Measurements from ENCODE around the gene GNL1. TPM values are rescaled to one million over a fixed set of nuclear protein-coding genes. Genes with fewer than 3 reads are reported as not detected.
A peak's percentile ranks its signal among the peaks of the same experiment; 100 is the strongest.

The GNL1 gene
- total and polyA plus RNA-seq, 10 of the 15 experiments (the other 5 are each of a cell fraction or from before 2014, with no cell fraction given): 0.18 to 64.5 (median 45.5) TPM

DNA sequence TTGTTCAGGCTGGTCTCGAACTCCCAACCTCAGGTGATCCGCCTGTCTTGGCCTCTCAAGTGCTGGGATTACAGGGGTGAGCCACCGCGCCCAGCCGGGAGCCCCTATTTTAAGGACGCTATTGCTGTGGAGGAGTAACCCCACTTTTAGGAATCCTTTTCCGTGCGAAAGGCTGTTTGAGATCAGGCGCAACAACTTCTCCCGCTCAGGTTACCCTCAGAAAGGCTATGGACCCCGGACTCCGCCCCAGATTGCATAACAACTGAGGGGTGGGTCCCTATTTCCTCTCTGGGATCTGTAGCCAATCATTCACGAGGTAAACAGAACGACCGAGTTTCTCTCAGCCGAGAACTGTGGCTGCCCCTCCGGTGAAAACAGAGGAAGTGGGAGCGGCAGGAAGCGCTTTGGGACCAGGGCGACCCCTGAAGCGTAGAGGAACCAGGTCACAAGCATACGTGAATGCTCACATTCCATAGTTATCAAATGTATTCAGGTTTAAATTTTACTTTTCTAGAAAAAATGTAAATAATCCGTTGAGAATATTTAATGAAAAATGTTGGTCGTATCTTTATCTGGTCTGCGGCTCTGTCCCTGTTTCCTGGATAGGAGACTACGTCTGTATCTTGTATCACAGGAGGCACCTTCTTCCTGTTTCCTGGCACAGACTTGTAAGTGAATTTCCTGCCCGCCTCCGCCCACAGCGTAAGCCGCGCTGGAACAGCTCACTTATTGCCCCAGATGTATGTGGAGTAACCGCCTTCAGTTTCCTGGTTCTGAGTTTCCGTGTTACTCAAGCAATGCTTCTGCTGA lies 40.1 kb downstream of the GNL1 start (continued):
- TF ChIP-seq ETV6 (conservative IDR thresholded peaks at IDR 0.05 in 1 of 2, IDR thresholded peaks at IDR 0.05 in 1 of 2; ENCODE audit: borderline replicate concordance in 1 of 2, low read depth in 1 of 2) (peak in 1 of 2 experiments; percentile 98; a peak in 2 of 4 replicates), SUZ12 (IDR thresholded peaks at IDR 0.05; ENCODE audit: unreplicated experiment) (no peak), HDGF (IDR thresholded peaks at IDR 0.05) (no peak), NFIC (IDR thresholded peaks at IDR 0.05; ENCODE audit: low read depth, low read length) (peak; percentile 73), SP1 (IDR thresholded peaks at IDR 0.05; ENCODE audit: low read depth, low read length) (no peak), CHD1 (IDR thresholded peaks at IDR 0.05; ENCODE audit: low read depth, low read length) (0 out of 2 replicates have a peak, but pooled peaks have one; percentile 81), SIN3A (IDR thresholded peaks at IDR 0.05; ENCODE audit: low read depth, low read length) (no peak), FOXM1 (IDR thresholded peaks at IDR 0.05; ENCODE audit: low read depth, low read length) (peak; percentile 44; the same call in 1 of the 2 replicates), NRF1 (conservative IDR thresholded peaks at IDR 0.05; ENCODE audit: low read depth, low read length) (no peak), SMAD1 (IDR thresholded peaks at IDR 0.05; ENCODE audit: low read depth, partially characterized antibody) (peak; percentile 20), SIX5 (IDR thresholded peaks at IDR 0.05; ENCODE audit: low read depth, low read length, severe bottlenecking) (no peak), ZSCAN29 (IDR thresholded peaks at IDR 0.05) (no peak)
- TF ChIP-seq, protein P1, sequence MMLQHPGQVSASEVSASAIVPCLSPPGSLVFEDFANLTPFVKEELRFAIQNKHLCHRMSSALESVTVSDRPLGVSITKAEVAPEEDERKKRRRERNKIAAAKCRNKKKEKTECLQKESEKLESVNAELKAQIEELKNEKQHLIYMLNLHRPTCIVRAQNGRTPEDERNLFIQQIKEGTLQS (IDR thresholded peaks at IDR 0.05; ENCODE audit: borderline replicate concordance, extremely low read depth, low read depth, low read length): no peak
- TF ChIP-seq, protein P2, sequence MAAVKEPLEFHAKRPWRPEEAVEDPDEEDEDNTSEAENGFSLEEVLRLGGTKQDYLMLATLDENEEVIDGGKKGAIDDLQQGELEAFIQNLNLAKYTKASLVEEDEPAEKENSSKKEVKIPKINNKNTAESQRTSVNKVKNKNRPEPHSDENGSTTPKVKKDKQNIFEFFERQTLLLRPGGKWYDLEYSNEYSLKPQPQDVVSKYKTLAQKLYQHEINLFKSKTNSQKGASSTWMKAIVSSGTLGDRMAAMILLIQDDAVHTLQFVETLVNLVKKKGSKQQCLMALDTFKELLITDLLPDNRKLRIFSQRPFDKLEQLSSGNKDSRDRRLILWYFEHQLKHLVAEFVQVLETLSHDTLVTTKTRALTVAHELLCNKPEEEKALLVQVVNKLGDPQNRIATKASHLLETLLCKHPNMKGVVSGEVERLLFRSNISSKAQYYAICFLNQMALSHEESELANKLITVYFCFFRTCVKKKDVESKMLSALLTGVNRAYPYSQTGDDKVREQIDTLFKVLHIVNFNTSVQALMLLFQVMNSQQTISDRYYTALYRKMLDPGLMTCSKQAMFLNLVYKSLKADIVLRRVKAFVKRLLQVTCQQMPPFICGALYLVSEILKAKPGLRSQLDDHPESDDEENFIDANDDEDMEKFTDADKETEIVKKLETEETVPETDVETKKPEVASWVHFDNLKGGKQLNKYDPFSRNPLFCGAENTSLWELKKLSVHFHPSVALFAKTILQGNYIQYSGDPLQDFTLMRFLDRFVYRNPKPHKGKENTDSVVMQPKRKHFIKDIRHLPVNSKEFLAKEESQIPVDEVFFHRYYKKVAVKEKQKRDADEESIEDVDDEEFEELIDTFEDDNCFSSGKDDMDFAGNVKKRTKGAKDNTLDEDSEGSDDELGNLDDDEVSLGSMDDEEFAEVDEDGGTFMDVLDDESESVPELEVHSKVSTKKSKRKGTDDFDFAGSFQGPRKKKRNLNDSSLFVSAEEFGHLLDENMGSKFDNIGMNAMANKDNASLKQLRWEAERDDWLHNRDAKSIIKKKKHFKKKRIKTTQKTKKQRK (IDR thresholded peaks at IDR 0.05; ENCODE audit: low read depth, low read length): no peak
- TF ChIP-seq, protein P3, sequence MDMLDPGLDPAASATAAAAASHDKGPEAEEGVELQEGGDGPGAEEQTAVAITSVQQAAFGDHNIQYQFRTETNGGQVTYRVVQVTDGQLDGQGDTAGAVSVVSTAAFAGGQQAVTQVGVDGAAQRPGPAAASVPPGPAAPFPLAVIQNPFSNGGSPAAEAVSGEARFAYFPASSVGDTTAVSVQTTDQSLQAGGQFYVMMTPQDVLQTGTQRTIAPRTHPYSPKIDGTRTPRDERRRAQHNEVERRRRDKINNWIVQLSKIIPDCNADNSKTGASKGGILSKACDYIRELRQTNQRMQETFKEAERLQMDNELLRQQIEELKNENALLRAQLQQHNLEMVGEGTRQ (IDR thresholded peaks at IDR 0.05; ENCODE audit: borderline replicate concordance, low read depth, low read length): no peak
- TF ChIP-seq, protein P4, sequence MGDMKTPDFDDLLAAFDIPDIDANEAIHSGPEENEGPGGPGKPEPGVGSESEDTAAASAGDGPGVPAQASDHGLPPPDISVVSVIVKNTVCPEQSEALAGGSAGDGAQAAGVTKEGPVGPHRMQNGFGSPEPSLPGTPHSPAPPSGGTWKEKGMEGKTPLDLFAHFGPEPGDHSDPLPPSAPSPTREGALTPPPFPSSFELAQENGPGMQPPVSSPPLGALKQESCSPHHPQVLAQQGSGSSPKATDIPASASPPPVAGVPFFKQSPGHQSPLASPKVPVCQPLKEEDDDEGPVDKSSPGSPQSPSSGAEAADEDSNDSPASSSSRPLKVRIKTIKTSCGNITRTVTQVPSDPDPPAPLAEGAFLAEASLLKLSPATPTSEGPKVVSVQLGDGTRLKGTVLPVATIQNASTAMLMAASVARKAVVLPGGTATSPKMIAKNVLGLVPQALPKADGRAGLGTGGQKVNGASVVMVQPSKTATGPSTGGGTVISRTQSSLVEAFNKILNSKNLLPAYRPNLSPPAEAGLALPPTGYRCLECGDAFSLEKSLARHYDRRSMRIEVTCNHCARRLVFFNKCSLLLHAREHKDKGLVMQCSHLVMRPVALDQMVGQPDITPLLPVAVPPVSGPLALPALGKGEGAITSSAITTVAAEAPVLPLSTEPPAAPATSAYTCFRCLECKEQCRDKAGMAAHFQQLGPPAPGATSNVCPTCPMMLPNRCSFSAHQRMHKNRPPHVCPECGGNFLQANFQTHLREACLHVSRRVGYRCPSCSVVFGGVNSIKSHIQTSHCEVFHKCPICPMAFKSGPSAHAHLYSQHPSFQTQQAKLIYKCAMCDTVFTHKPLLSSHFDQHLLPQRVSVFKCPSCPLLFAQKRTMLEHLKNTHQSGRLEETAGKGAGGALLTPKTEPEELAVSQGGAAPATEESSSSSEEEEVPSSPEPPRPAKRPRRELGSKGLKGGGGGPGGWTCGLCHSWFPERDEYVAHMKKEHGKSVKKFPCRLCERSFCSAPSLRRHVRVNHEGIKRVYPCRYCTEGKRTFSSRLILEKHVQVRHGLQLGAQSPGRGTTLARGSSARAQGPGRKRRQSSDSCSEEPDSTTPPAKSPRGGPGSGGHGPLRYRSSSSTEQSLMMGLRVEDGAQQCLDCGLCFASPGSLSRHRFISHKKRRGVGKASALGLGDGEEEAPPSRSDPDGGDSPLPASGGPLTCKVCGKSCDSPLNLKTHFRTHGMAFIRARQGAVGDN (IDR thresholded peaks at IDR 0.05): no peak
- TF ChIP-seq, protein P5, sequence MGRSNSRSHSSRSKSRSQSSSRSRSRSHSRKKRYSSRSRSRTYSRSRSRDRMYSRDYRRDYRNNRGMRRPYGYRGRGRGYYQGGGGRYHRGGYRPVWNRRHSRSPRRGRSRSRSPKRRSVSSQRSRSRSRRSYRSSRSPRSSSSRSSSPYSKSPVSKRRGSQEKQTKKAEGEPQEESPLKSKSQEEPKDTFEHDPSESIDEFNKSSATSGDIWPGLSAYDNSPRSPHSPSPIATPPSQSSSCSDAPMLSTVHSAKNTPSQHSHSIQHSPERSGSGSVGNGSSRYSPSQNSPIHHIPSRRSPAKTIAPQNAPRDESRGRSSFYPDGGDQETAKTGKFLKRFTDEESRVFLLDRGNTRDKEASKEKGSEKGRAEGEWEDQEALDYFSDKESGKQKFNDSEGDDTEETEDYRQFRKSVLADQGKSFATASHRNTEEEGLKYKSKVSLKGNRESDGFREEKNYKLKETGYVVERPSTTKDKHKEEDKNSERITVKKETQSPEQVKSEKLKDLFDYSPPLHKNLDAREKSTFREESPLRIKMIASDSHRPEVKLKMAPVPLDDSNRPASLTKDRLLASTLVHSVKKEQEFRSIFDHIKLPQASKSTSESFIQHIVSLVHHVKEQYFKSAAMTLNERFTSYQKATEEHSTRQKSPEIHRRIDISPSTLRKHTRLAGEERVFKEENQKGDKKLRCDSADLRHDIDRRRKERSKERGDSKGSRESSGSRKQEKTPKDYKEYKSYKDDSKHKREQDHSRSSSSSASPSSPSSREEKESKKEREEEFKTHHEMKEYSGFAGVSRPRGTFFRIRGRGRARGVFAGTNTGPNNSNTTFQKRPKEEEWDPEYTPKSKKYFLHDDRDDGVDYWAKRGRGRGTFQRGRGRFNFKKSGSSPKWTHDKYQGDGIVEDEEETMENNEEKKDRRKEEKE (IDR thresholded peaks at IDR 0.05): no peak

All from GM12878 (cell line).